Stomach (tissue), 4 donors: ENCODE measurements around the gene CLSTN2.

ENCODE experiments used
- CTCF ChIP-seq, 7 experiments: fragments of 450-650 bp in 4 of 7; fragments of 200-600 bp in 3 of 7; sonication (generic) in 3 of 7; IDR thresholded peaks; one replicate each; pipeline ENCODE4 v1.5.1; 2016 to 2019; ENCODE audit warnings: antibody characterized with exemption in 7 of 7, control low read depth in 2 of 7, mild to moderate bottlenecking in 1 of 7
- EP300 ChIP-seq: sonication (generic); formaldehyde crosslinking; IDR thresholded peaks from one replicate; pipeline ENCODE4 v1.6.1; 2017; ENCODE audit warnings: antibody characterized with exemption
- POLR2A ChIP-seq, 4 donors: fragments of 450-650 bp; IDR thresholded peaks; one replicate each; pipeline ENCODE4 v1.6.1; 2016; ENCODE audit warnings: antibody characterized with exemption in 4 of 4, control low read depth in 2 of 4, mild to moderate bottlenecking in 1 of 4, moderate library complexity in 1 of 4
- POLR2AphosphoS5 ChIP-seq, 3 donors: sonication (generic); formaldehyde crosslinking; IDR thresholded peaks; one replicate each; pipeline ENCODE4 v1.6.1; 2016; ENCODE audit warnings: antibody characterized with exemption in 3 of 3

GRCh38 chr3:140568131-140568530 lies 633.1 kb downstream of the CLSTN2 start:
- TF ChIP-seq CTCF (IDR thresholded peaks at IDR 0.05) (no peak), POLR2A (IDR thresholded peaks at IDR 0.05) (no peak), POLR2AphosphoS5 (IDR thresholded peaks at IDR 0.05) (no peak), EP300 (no peak)
